B cell (primary cell): ENCODE results near the gene SLC30A2.

Experiments
- CTCF ChIP-seq: fragments of 200-600 bp; IDR thresholded peaks from one replicate; pipeline ENCODE4 v1.8.0; 2022; ENCODE audit warnings: antibody characterized with exemption, mild to moderate bottlenecking
- EZH2 ChIP-seq: IDR thresholded peaks from 2 replicates; pipeline ENCODE4 v1.6.1; 2012; ENCODE audit warnings: borderline replicate concordance, low read depth, mild to moderate bottlenecking, moderate library complexity, low read length; ENCODE audit not compliant: insufficient read depth, poor library complexity, severe bottlenecking

DNA sequence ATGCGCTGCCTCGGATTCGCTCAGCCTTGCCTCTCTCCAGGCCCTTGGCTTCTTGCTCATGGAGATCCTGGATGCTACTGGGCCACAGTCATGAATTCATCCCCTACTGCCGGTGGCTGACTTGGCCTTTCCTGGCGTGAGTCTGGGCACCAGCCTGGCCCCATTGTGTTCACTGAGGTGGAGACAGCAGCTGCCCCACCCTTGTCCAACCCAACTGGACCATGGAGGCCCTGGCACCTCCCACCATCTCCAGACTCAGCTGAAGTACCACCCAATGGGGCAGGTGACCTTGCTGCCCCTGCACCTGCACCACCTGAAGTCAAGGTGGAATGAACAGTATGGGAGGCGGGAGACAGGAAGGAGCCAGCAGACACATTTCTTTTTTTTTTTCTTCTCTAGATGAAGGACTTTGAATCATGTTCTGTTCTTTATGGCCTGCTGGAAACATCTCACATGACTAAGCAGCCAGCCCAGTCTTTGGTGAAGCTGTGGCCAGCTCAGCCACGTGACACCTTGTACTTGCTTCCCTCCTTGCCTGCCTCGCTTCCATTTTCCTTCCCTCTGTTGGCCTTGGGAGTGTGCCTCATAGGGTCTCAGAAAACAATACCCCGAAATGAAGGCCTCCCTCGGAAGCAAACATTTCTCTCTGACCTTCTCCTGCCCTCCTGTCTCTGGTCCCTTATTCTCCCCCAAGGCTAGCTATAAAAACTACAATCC is 3.8 kb upstream of the SLC30A2 start:
- TF ChIP-seq CTCF (no peak), EZH2 (no peak)
